Naive B cell (primary cell): ENCODE results near the gene ABCC8. TPM values are rescaled to one million over a fixed set of nuclear protein-coding genes. Genes with fewer than 3 reads are reported as not detected.
A peak's percentile ranks its signal among the peaks of the same experiment; 100 is the strongest.

Source experiments
- ATAC-seq, 2 donors: fragments of 150-1000 bp; cut with Tn5 transposase; 2 replicates each; pipeline ENCODE4 v1.10.0; 2021; ENCODE audit warnings: low read depth in 2 of 2, mild to moderate bottlenecking in 2 of 2, moderate library complexity in 2 of 2
- DNase-seq: peaks from one replicate; pipeline ENCODE4 v3.0.0; 2022
- H3K27ac Mint-ChIP-seq, 6 donors: one replicate each; pipeline ENCODE4 v1.8.0; 2020 to 2022; ENCODE audit warnings: mild to moderate bottlenecking in 6 of 6, mixed read lengths in 6 of 6, moderate library complexity in 5 of 6, inconsistent platforms in 2 of 6
- H3K27me3 Mint-ChIP-seq, 3 donors: one replicate each; pipeline ENCODE4 v1.8.0; 2021 to 2022; ENCODE audit warnings: mixed read lengths in 3 of 3, mild to moderate bottlenecking in 1 of 3
- H3K36me3 Mint-ChIP-seq, 2 donors: one replicate each; pipeline ENCODE4 v1.8.0; 2020 to 2022; ENCODE audit warnings: mixed read lengths in 2 of 2, inconsistent platforms in 1 of 2, mild to moderate bottlenecking in 1 of 2
- H3K4me1 Mint-ChIP-seq, 3 donors: one replicate each; pipeline ENCODE4 v1.8.0; 2020 to 2022; ENCODE audit warnings: mixed read lengths in 3 of 3, inconsistent platforms in 1 of 3, mild to moderate bottlenecking in 1 of 3, moderate library complexity in 1 of 3
- H3K4me3 Mint-ChIP-seq, 8 donors: one replicate each; pipeline ENCODE4 v1.8.0; 2020 to 2022; ENCODE audit warnings: mild to moderate bottlenecking in 8 of 8, mixed read lengths in 8 of 8, moderate library complexity in 8 of 8, inconsistent platforms in 2 of 8
- H3K9me3 Mint-ChIP-seq, 7 donors: one replicate each; pipeline ENCODE4 v1.8.0; 2020 to 2022; ENCODE audit warnings: mixed read lengths in 7 of 7, mild to moderate bottlenecking in 5 of 7, inconsistent platforms in 2 of 7, moderate library complexity in 1 of 7
- polyA plus RNA-seq, 6 donors: library from polyadenylated mRNA; unstranded; fragments of 300-500 nt; fragmentation: Illumina TruSeq; gene quantifications; one replicate each; pipeline ENCODE4 v1.2.3, GENCODE V29; 2021; ENCODE audit warnings: low read depth in 6 of 6

Gene ABCC8
- polyA plus RNA-seq, 6 donors from 2014 or later, result not detected

DNA sequence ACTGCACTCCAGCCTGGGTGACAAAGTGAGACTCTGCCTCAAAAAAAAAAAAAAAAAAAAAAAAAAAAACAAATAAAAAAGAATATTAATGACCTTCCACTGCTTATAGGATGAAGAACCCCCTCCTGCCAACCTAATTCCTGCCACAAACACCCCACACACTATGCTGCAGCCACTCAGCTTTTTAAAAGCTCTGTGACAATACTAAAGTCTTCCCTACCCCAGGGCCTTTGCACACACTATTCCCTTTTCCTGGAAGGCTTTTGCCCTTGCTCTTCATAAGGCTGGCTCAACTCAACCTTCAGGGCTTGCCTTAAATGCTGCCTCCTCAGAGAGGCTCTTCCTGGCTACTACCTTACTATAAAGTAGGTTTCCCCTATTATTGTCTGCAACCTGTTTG lies 77.4 kb downstream of the ABCC8 start:
- Mint-ChIP-seq H3K4me3 (no peak overlapping the region), H3K9me3 (peaks cover 0 to 4% (median 0%) of the 10 kb centered on the region in 7 donors), H3K36me3 (no peaks in the 10 kb centered on the region), H3K27ac (peak overlapping the region in 1 of 6 donors; percentile 12), H3K27me3 (peaks cover 0 to 3% (median under 1%) of the 10 kb centered on the region in 3 donors), H3K4me1 (peaks cover 7 to 17% (median 12%) of the 10 kb centered on the region in 3 donors)
- ATAC-seq (no peak), DNase-seq (no peak)

DNA sequence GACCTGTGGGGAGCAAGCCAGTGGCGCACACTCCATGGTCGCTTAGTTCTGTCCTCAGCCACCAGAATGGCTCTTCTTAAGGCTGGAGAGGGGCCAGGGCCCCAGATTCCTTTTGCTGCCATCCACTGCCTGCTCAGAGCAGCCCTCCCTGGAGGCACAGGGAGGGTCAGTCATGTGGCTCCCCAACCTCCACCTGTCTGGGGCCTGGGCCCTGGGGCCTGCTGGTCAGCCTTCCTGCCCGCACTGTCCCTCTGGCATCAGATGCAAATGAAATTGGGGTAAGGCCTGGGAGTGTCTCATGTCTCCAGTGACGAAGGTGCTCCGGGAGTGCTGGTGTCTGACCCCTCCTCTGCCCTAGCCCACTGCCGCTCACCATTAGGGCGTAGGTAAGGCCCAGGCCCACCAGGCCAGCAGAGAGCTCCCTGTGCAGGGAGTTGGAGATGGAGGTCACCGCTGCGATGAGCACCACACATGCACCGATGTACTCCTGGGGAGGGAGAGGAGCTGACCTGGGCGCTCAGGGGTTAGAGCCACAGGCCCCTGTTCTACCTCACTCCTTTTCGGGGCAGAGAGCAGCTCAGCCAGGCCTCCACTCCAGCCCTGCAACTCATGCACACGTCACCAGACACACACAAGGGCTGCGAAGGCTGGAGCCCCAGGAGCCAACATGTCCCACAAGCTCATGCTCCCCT lies 79.2 kb downstream of the ABCC8 start:
- Mint-ChIP-seq H3K27ac (peak overlapping the region in 1 of 6 donors; percentile 52), H3K4me1 (peaks cover 7 to 17% (median 12%) of the 10 kb centered on the region in 3 donors), H3K9me3 (peaks cover 0 to 4% (median 0%) of the 10 kb centered on the region in 7 donors), H3K4me3 (no peak overlapping the region), H3K27me3 (peaks cover 0 to 5% (median 3%) of the 10 kb centered on the region in 3 donors), H3K36me3 (no peaks in the 10 kb centered on the region)
- ATAC-seq (no peak), DNase-seq (no peak)

DNA sequence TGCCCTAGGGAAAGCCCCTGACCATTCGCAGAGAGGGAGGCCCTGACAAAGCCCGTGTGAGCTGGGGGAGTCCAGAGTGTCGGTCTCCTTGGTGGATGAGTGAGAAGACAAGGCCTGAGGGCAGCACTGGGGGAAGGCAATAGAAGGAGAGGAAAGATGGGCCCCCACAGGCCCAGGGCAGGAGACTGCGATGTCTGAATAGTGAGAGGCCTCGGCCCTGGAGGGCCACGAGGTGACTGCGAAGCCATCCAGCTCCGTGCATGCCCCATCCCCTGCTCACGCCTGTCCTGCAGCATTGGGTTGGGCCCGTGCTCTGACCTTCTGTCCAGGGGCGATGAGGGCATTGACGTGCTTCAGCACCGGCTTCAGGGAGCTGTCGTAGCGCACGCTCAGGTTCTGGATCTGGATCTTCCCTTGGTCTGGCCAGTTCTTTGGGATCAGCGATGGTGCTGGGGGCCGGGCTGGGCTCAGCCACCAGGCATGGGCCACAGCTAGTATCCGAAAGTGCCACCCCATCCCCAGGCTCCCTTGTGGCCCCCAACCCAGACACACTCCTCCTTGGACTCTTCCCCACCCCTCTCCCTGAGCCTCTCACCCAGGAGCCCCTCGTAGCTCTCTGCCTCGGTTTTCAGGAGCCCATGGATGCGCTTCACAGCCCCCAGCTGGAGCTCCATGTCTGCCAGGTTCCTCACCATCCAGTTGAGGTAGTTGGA lies 79.9 kb downstream of the ABCC8 start:
- ATAC-seq, result no peak
- Mint-ChIP-seq H3K4me3 (no peak overlapping the region), H3K36me3 (no peaks in the 10 kb centered on the region), H3K27me3 (peaks cover 0 to 5% (median 3%) of the 10 kb centered on the region in 3 donors), H3K9me3 (peaks cover 0 to 4% (median 0%) of the 10 kb centered on the region in 7 donors), H3K4me1 (peaks cover 7 to 17% (median 12%) of the 10 kb centered on the region in 3 donors), H3K27ac (no peak overlapping the region)
- DNase-seq, result no peak

DNA sequence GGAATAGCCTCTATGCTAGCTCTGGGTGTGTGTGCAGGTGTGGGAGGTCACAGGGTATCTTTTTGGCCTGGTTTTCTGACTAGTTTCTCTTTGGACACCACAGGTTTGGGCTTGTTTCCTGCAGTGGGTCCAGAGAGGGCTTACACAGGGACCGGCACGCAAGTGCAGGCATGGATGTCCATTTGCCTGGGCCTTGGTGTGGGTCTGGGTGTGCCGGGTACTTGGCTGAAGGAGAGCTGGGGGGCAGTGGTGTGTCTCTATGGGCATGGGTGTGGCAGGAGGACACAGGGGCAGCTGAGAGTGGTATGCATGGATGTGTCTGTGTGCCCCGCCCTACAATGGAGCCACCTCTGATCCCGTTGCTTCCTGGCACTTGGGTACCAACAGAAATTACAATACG lies 80.7 kb downstream of the ABCC8 start:
- H3K36me3 Mint-ChIP-seq, result no peaks in the 10 kb centered on the region
- H3K9me3 Mint-ChIP-seq, result peaks cover 0 to 4% (median 0%) of the 10 kb centered on the region in 7 donors
- peak overlapping the region in 2 of 8 donors; percentile 12 to 43 for H3K4me3 Mint-ChIP-seq
- ATAC-seq (no peak), DNase-seq (no peak)
- H3K27ac Mint-ChIP-seq, result peak overlapping the region in 1 of 6 donors; percentile 81
- peaks cover 0 to 5% (median 3%) of the 10 kb centered on the region in 3 donors for H3K27me3 Mint-ChIP-seq
- peaks cover 7 to 19% (median 11%) of the 10 kb centered on the region in 3 donors for H3K4me1 Mint-ChIP-seq

DNA sequence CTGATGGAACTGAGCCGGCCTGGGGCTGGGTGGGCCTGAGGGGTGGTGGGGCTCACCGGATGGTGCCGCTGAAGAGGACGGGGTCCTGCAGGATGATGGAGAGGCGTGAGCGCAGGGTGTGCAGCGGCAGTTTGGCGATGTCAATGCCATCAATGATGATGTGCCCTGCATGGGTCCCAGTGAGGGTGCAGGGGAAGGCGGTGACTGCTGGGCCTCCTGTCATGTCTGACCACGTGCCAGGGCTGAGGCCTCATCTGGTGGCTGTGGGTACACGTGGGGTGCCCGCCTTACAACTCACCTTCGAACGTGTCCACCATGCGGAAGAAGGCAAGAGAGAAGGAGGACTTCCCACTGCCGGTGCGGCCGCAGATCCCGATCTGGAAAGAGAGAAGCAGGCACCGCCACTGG lies 81.1 kb downstream of the ABCC8 start:
- Mint-ChIP-seq H3K4me1 (peaks cover 7 to 14% (median 8%) of the 10 kb centered on the region in 3 donors), H3K27me3 (peaks cover 0 to 5% (median 3%) of the 10 kb centered on the region in 3 donors), H3K36me3 (no peaks in the 10 kb centered on the region), H3K27ac (peak overlapping the region in 1 of 6 donors; percentile 30), H3K9me3 (peaks cover 0 to 4% (median 0%) of the 10 kb centered on the region in 7 donors), H3K4me3 (no peak overlapping the region)
- ATAC-seq (no peak), DNase-seq (no peak)

GRCh38 chr11:17394743-17395390 lies 81.8 kb downstream of the ABCC8 start:
- Mint-ChIP-seq H3K4me3 (no peak overlapping the region), H3K27ac (peak overlapping the region in 1 of 6 donors; percentile 4), H3K27me3 (peaks cover 3 to 6% (median 5%) of the 10 kb centered on the region in 3 donors), H3K9me3 (peaks cover 0 to 4% (median 0%) of the 10 kb centered on the region in 7 donors), H3K4me1 (peaks cover 5 to 14% (median 9%) of the 10 kb centered on the region in 3 donors), H3K36me3 (no peaks in the 10 kb centered on the region)
- ATAC-seq (no peak), DNase-seq (no peak)

GRCh38 chr11:17393472-17393871 lies 83.2 kb downstream of the ABCC8 start:
- no peak overlapping the region for H3K4me3 Mint-ChIP-seq
- ATAC-seq (no peak), DNase-seq (no peak)
- H3K27me3 Mint-ChIP-seq, result peaks cover 3 to 14% (median 5%) of the 10 kb centered on the region in 3 donors
- peaks cover 8 to 15% (median 9%) of the 10 kb centered on the region in 3 donors for H3K4me1 Mint-ChIP-seq
- no peak overlapping the region for H3K27ac Mint-ChIP-seq
- H3K9me3 Mint-ChIP-seq, result no peaks in the 10 kb centered on the region
- no peaks in the 10 kb centered on the region for H3K36me3 Mint-ChIP-seq

- H3K27me3 Mint-ChIP-seq, result peaks cover 3 to 15% (median 10%) of the 10 kb centered on the region in 3 donors
- no peaks in the 10 kb centered on the region for H3K36me3 Mint-ChIP-seq
- no peaks in the 10 kb centered on the region for H3K9me3 Mint-ChIP-seq
- H3K4me3 Mint-ChIP-seq, result no peak overlapping the region
- ATAC-seq, result no peak
- DNase-seq, result no peak
- H3K27ac Mint-ChIP-seq, result no peak overlapping the region
- H3K4me1 Mint-ChIP-seq, result peaks cover 8 to 16% (median 9%) of the 10 kb centered on the region in 3 donors
These were observed 83.8 kb downstream of the ABCC8 start for GRCh38 chr11:17392872-17393271.

DNA sequence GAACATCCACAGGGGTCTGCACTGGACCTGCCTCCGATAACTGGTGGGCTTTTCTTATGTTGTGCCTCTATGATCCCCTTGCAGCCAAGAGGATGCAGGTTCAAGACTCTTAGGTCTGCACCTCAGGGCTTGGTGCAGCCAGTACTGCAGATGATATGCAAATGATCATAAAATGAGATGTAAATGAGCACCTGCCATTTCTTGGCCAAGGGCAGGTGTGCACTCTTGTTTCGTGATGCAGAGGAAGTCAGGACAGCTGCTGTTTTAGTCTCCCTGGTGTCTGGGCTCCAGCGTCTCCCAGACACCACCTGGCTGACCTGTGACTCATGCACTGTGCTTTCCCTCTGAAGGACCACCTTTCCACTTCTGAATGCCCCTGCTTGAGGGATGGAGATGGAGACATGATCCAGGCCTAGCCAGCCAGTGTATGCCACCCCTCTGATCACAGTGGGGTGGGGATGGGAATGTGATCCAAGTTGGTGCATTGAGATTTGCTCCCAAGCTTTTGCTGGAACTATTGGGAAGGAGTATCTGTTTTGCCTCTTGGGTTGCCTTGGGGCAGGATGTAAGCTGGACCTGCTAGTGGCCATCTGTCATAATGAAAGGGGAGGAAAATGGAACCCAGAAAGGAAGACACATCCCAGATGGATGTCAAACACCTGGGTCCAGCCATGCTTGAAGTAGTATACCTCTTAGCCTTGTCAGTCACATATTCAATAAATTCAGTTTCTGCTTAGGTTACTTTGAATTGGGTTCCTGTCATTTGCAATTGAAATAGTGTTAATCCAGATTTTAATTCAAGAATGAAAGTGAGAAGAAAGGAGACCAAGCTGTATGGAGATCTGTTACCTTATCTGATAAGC lies 84.9 kb downstream of the ABCC8 start:
- H3K36me3 Mint-ChIP-seq, result no peaks in the 10 kb centered on the region
- DNase-seq (no peak), ATAC-seq (peak in 1 of 2 donors; percentile 44)
- H3K4me1 Mint-ChIP-seq, result peaks cover 8 to 16% (median 9%) of the 10 kb centered on the region in 3 donors
- H3K9me3 Mint-ChIP-seq, result no peaks in the 10 kb centered on the region
- peak overlapping the region in 2 of 8 donors; percentile 48 to 63 for H3K4me3 Mint-ChIP-seq
- peaks cover 3 to 24% (median 19%) of the 10 kb centered on the region in 3 donors for H3K27me3 Mint-ChIP-seq
- H3K27ac Mint-ChIP-seq, result peak overlapping the region in 1 of 6 donors; percentile 47

DNA sequence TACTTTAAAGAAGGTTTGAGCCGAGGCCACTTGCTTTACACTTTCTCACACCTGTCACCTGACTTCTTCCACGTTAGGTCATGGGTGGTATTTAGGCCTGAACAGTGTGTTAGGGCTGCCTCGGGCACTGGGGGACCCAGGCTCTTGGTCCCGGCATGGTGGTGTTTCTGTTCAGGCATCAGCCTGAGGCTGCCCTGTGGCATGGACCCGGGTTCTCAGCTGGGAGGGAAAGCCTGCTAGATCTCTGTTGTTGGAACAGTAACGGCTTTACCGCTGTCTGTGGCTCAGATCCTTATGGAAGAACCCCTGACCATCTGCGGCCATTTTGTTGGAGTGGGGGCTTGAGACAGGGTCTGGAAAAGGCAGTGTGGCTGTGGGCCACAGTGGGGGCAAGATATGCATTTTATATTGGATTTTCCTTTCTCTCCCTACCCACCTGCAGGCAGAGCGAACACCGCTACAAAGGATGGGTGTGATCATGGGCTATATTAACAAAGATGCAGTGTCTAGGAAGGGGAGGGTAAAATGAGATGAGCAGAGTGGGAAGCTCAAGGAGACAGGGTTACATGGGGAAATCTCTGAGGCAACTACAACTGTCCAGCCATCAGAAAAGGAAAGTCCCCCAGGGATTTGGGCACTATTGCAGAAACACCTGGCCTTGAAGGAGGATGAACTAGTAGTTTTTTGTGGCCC lies 86.5 kb downstream of the ABCC8 start:
- Mint-ChIP-seq H3K4me1 (peaks cover 8 to 16% (median 9%) of the 10 kb centered on the region in 3 donors), H3K27me3 (peaks cover 0 to 26% (median 19%) of the 10 kb centered on the region in 3 donors), H3K36me3 (no peaks in the 10 kb centered on the region), H3K27ac (peak overlapping the region in 3 of 6 donors; percentile 44 to 89 (median 70)), H3K9me3 (no peaks in the 10 kb centered on the region), H3K4me3 (peak overlapping the region; percentile 68 to 94 (median 78))
- ATAC-seq (no peak), DNase-seq (no peak)

DNA sequence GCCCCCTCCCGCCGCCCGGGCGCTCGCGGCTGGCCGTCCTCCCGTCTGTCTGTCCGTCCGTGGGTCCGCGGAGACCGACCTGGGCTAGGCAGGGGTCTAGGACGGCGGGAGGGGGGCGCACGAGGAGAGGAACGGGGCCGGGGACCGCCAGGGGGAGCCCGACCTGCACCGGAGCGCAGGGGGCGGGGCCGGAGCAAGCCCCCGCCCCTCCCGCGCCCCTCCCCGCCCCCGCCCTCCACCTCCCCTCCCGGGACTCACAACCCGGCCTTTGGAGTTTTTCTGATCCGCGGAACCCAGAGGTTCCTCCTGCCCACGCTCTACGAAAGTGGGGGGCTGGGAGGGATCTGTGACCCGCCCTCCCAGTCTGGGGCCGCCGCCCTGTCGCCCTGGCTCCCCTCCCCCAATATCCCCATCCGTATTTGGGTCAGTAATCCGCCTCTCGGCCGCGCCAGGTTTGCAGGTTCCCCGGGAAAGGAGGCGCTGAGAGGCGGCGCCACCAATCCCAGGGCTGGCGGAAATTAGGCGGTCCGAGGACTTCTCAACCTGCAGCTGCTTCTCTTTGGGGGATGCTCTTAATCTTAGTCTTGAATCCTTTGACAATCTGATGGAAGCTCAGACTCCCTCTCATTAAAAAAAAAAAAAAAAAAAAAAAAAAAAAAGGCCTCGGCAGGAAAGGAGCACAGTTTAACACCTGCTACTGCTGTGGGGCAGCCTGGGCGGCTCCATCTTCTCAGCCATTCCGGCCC lies 87.3 kb downstream of the ABCC8 start:
- H3K9me3 Mint-ChIP-seq, result no peaks in the 10 kb centered on the region
- H3K27me3 Mint-ChIP-seq, result peaks cover 0 to 33% (median 26%) of the 10 kb centered on the region in 3 donors
- peaks cover 8 to 16% (median 9%) of the 10 kb centered on the region in 3 donors for H3K4me1 Mint-ChIP-seq
- peak overlapping the region; percentile 69 to 94 (median 84) for H3K4me3 Mint-ChIP-seq
- DNase-seq (peak; percentile 75), ATAC-seq (peak; percentile 71 to 84)
- peak overlapping the region in 4 of 6 donors; percentile 56 to 80 (median 74) for H3K27ac Mint-ChIP-seq
- H3K36me3 Mint-ChIP-seq, result no peaks in the 10 kb centered on the region
